GM19463 (cell line): ENCODE results near the gene UBA1.

Experiments used
- ATAC-seq: cut with Tn5 transposase; IDR thresholded peaks from one replicate; pipeline ENCODE4 v1.9.1; 2021; ENCODE audit warnings: mild to moderate bottlenecking, moderate library complexity; ENCODE audit not compliant: unreplicated experiment

The UBA1 gene

DNA sequence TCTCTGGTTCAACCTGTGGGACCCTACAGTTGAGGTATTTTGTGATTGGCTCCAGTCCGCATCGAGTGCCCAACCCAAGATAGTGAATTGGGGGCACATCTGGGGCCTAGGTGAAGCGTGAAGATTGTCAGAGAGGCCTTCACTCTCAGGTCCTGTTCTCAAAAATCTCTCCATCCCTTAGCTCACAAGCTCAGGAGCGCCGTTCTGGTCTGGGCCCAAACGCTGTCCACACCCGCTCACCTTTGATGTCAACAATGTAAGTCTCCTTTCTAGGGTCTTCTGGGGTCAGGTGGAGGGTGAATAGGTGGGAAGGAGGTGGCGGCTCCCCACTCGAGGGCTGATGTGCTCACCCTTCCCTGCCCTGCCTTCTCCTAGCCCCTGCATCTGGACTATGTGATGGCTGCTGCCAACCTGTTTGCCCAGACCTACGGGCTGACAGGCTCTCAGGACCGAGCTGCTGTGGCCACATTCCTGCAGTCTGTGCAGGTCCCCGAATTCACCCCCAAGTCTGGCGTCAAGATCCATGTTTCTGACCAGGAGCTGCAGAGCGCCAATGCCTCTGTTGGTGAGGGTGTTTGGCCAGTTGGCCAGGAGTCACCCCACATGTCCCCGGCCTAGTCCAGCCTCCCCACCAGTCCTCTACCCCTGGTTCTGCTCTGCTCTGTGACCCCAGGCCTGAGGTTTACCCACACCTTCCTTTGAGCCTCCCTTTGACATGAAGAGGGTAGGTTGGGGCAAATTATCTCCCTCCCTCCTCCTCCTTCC lies 17.2 kb downstream of the UBA1 start:
- no peak for ATAC-seq

DNA sequence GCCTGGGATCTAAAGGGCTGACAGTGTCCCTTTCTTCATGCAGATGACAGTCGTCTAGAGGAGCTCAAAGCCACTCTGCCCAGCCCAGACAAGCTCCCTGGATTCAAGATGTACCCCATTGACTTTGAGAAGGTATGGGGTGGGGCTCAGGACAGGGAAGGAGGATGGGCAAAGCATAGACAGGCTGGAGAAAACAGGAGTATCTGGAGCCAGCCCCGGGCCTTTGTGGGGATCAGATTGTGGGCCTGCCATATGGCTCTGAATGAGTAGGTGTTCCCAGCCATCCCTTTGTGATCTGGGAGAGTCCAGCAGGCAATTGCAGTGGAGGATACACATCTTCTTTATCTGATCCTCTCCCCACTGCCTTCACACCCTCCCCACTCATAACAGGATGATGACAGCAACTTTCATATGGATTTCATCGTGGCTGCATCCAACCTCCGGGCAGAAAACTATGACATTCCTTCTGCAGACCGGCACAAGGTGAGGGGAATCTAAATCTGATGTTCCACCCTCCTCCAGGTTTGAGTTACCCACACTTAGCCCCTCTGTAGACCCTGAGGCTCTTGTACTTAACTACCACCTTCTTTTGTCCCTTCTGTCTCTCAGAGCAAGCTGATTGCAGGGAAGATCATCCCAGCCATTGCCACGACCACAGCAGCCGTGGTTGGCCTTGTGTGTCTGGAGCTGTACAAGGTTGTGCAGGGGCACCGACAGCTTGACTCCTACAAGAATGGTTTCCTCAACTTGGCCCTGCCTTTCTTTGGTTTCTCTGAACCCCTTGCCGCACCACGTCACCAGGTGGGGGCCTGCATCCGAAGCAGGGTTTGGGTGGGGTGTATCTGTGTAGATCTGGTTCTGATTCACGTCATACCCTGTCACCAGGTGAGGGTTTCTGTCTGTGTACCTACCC lies 19.0 kb downstream of the UBA1 start:
- no peak for ATAC-seq

DNA sequence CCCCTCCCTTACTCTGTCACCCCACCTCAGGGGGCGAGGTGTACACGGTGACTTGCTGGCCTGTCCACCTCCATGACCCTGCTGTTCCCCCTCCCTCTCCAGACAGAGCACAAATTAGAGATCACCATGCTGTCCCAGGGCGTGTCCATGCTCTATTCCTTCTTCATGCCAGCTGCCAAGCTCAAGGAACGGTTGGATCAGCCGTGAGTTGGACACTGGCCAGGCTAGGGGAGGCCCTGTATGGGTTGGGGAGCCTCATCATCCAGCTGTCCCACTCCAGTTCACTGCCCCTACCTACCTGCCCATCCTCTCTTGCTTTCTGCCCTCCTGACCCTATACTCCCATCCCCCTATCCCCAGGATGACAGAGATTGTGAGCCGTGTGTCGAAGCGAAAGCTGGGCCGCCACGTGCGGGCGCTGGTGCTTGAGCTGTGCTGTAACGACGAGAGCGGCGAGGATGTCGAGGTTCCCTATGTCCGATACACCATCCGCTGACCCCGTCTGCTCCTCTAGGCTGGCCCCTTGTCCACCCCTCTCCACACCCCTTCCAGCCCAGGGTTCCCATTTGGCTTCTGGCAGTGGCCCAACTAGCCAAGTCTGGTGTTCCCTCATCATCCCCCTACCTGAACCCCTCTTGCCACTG lies 20.9 kb downstream of the UBA1 start:
- ATAC-seq: no peak

DNA sequence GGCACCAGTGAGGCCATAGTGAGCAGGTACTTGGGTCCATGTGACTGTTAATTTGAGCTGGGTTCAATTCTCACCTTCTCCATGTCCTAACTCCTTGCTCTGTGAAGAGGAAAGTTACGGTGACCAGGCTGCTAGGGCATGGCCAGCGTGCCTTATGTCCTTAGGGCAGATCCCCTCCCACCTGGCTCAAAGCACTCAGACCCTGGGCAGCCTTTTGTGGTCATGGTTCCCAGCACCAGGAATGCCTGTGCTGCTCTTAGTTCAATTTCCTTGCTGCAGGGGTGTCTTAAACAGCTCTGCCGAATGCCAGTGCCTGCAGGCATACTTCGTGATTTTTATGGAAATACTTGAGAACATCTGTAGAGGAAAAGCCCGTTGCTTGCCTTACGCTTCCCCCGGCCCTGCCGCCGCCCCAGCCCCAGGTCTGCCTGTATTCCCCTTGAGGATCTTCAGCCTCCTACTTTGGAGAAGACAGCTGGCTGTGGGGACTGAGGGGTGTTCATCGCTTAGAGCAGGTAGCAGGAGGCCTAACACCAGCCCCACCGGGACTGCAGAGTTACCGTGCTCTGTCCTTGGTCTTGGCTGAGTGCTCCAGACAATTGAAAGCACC lies 21.8 kb downstream of the UBA1 start:
- ATAC-seq: no peak

DNA sequence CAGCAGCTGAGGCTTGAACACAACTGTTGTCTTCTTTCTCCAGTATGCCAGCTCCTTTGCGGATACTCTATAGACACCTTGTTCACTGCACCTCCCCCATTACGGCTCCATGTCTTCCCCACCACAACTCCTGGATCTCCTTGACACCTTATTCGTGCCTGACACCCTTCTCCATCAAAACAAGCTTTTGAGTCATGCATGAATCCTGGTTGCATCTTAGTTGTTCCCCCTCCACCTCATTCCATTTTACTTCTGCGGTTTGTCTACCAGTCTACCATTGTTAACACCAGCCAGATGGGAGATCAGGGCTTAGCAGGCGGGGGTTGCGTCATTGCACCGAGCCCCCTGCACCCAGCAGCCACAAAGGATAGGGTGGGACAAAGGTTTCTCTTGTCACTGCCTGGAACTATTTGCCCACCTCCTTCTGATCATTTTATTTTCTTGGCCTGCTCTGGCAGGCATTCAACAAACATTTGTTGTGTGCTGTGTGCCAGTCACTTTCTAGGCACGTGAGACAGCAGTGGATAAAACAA lies 22.8 kb downstream of the UBA1 start:
- ATAC-seq: no peak

DNA sequence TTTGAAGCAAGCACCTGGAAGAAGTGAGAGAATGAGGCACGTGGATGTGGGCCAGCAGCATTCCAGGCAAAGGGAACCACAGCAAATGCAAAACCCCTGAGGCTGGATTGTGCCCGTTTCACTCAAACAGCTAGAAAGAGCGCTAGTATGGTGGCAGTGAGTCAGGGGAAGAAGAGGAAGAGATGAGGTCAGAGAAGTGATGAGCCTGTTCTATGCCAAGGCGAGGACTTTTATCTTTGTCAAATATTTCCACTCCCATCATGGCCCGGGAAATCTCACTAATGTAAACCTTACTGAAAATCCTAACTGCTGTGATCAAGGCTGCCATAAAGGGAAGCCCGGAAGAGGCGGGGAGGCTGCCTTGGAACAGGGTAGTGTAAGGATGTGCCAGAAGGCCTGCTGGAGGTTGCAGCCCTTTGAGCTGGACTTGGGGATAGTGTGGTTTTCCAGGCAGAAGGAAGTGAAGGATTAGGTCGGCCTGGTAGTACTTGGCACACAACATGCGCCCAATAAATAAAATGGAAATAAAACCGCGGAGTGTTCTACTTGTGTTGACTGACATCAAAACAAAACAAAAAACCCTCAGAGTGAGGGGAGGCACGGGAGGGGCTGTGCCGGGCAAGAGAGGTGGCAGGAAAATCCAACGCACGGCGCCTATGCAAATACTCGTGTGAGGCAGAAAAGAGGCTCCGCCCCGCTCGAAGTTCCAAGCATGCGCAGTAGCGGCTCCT lies 23.7 kb downstream of the UBA1 start:
- ATAC-seq: no peak

DNA sequence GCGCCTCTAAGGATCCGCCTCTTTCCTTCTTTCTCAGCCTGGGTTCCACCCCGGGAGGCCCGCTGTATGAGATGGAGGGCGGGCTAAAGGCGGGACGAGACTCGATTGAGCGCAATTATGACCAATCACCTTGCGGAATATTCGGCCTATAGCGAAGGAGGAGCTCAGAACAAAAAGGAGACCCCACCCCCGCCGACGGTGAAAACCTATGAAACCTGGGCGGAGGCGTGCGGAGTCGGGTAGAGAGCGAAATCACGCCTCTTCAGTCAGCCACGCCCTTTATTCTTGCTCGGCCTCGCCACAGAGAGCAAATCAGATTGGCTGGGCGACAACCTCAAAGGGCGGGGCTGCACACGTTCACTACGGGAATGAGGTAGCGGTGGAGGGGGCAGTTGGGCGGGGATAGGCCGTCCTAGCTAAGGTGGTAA lies 24.2 kb downstream of the UBA1 start:
- ATAC-seq: peak; percentile 84

DNA sequence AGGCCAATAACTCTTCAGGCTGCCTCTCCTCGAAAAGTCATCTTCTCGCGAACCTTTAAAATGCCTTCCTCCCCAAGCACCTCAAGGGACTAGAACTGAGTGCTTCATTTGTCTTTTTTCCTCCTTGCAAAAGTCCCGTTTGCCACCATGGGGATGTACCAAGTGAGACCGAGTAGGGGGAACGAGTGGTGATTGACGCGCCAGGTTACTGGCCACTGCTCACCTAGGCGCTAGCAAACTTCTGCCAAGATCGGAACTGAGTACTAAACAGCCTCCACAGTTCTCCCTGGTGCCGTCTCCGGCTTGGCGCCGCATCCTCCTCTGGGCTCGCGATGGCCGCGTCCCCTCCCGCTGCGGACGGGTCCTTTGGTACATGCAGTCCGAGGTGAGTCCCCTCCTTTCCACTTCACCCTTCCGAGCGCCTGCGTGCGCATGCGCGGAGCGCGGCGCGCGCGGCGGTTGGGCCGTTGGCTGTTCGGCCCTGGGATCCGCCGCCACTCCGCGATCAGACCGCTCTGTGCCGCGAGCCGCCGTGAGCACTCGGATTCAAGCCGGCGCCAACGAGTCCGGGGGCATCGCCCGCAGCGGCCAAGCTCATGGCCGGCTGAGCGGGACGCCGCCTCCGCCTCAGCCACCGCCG lies 24.8 kb downstream of the UBA1 start, which contains the start of gene CDK16:
Gene CDK16, plus strand, starts transcription at position 402 of the 640 bp plus-strand sequence. CDS start 4,877 bp downstream, outside the sequence.
- ATAC-seq: peak; percentile 39

DNA sequence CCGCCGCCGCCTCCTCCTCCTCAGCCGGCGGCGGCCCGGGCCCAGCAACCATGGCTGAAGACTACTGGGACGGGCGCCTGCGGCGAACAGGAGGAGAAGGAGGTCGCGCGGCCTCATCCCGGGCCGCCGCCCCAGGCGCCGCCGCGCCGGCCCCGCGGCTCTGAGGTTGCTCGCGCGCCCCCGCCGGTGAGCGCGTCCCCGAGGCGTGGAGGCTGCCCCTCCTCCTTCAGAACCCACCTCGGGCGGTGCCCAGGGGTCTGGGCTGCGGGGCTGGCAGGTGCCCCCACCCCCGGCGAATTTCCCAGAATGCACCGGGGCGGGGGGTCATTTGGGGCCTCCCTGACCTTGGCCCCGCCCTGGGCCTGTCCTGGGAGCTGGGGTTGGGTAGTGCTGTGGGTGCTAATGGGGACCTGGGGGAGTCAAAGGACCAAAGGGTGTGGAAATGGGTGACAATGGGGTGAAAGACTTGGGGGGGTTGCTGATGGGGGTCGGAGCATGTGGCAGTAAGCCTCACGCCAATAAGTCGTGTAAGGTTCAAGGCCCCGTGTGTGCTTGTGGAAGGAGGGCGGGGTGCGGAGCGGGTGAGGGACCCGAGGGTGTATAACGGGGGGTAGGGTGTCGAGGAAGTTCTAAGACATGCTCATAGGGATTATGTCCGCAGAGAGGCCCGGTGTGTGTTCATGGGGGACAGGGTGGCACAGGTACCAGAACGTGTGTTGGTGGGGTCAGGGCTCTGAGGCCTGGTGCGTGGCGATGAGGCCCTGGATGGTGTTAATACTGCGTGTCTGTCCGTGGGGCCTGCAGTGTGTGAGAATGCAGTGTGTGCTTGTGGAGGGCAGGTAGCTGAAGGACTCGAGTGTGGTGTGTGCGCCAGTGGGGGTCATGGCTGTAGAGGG lies 25.5 kb downstream of the UBA1 start:
- no peak for ATAC-seq

DNA sequence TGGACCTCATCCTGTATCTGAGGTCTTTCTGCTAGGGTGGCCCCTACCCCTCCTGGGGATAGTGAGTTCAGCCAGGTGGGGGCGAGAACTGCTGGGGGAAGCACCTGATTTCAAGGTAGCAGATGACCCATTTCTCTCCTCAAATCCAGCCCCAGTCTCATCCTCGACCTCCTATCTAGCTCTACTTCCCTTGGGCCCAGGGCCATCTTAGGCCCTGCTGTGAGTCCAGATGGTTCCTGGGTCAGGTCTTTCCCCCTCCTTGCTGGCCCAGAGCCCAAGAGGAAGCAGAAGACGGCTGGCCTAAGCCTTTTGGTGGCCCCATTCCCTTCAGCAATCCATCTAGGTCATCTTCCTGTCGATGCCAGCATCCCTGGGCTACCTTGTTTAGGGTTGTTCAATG lies 28.1 kb downstream of the UBA1 start:
- no peak for ATAC-seq

DNA sequence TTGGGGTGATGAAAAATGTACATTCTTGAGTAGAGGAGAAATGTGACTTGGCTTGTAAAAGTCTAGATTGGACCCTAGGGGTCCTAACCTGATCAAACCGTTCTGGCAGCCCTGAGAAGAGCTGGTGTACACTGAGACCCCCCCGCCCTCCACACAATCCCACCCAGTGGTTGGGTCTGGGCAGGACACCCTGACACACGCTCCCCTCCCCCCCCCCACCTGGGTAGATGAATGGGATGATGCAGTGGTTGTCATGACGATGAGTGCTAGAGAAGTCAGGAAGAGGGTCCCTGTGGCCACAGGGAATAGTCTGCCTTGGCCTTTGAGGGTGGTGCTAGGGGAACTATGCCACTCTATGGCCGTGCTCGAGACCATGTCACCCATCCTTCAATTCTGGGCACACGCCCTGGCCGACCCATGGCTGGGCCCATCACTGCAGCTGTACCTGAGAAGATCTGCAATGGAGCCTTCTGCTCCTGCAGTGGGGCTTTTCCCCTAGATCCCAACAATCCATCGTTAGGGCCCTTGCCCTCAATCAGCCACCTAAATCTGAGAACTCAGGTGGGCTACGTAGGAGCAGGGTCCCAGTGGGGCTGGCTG lies 29.2 kb downstream of the UBA1 start:
- no peak for ATAC-seq

DNA sequence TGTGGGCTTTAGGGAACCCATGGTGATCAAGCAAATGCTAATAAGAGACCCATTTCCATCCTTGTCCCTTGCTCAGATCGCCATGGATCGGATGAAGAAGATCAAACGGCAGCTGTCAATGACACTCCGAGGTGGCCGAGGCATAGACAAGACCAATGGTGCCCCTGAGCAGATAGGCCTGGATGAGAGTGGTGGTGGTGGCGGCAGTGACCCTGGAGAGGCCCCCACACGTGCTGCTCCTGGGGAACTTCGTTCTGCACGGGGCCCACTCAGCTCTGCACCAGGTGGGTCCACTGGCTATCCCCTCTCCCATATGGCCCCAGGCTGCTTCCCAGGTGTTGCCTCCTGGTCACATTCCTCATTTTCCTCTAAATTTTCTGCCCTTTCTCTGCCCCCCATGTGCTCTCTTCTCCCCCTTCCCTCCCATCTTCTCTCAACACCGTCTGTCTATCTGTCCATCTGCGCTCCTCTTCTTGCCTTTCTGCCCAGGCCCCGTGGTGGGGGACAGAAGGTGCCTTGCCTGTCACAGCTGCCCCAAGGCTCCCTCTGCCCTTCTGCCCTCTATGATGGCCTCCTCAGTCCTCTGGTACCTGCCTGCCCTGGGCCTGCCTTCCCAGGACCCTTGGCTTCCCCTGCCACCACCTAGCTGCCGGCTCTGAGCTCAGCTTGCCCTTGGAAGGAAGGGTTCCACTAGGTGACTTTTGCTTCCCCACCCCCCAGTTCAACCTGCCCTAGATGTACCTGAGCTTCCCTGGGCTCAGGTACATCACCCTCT lies 30.0 kb downstream of the UBA1 start:
- no peak for ATAC-seq

DNA sequence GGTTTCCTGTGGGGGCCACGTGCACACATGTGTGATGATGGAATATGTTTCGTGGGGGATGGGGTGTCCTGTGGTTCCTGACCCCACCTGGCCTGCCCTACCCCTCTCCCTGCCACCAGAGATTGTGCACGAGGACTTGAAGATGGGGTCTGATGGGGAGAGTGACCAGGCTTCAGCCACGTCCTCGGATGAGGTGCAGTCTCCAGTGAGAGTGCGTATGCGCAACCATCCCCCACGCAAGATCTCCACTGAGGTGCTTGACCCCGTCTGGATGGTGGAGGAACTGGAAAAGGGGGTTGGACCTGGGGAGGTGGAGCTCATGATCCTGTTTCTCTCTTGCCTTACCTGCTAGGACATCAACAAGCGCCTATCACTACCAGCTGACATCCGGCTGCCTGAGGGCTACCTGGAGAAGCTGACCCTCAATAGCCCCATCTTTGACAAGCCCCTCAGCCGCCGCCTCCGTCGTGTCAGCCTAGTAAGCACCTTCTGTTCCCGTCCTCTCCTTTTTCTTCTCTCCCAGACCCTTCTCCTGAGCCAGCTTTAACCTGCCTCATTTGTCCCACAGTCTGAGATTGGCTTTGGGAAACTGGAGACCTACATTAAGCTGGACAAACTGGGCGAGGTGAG lies 30.8 kb downstream of the UBA1 start:
- ATAC-seq: no peak

DNA sequence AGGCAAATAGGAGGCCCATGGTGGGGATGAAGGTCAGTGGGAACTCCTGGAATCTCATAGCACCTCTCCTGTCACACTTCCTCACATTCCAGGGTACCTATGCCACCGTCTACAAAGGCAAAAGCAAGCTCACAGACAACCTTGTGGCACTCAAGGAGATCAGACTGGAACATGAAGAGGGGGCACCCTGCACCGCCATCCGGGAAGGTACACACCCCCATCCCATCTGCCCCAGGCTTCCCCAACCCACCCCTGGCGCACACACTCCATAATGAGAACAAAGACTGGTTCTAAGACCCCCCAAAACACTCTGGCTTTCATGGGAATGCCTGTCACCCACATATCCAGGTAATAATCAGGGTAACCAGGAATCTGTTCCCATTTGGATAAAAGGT lies 31.3 kb downstream of the UBA1 start:
- ATAC-seq: no peak

DNA sequence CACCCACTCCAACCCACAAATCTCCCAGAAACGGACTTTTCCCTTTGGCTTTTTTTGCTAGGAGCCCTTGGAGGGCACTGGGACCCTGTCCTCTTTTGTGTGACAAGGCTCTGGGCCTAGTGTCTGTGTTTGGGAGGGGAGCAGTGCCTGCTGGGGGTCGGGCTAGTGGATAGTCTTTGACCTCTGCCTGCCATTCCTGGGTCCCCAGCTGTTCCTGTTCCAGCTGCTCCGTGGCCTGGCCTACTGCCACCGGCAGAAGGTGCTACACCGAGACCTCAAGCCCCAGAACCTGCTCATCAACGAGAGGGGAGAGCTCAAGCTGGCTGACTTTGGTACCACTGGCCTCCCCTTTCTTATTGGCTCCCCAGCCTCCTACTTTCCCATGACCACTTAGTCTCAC lies 32.4 kb downstream of the UBA1 start:
- ATAC-seq: no peak

DNA sequence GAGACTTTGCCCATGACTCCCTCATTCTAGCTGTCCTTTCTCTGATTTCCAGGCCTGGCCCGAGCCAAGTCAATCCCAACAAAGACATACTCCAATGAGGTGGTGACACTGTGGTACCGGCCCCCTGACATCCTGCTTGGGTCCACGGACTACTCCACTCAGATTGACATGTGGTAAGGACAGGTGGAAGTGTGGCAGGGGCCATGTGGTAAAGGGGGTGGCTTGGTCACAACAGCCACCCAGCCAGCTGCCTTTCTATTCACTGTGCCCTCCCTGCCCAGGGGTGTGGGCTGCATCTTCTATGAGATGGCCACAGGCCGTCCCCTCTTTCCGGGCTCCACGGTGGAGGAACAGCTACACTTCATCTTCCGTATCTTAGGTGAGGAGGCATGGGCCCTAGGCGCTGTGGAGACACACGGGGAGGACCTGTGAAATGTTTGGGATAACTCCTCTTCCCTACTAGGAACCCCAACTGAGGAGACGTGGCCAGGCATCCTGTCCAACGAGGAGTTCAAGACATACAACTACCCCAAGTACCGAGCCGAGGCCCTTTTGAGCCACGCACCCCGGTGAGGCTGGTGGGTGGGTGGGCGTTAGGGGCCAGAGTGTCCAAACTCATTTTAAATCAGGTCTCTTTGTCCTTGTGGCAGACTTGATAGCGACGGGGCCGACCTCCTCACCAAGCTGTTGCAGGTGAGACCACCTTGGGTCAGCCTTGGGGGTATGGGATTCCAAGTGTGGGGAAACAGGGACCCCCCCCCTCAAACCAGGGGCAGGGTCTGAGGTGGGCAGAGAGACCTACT lies 33.1 kb downstream of the UBA1 start:
- ATAC-seq: no peak

DNA sequence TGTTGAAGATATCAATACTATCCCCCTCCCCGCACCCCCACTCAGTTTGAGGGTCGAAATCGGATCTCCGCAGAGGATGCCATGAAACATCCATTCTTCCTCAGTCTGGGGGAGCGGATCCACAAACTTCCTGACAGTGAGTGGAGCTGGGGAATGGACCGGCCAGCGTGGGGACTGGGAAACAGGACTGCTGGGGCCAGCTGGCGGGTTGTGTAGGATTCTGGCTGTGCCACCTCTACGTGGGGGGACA lies 33.6 kb downstream of the UBA1 start:
- ATAC-seq: no peak
